ENCODE results near the gene ZNF660.

DNA sequence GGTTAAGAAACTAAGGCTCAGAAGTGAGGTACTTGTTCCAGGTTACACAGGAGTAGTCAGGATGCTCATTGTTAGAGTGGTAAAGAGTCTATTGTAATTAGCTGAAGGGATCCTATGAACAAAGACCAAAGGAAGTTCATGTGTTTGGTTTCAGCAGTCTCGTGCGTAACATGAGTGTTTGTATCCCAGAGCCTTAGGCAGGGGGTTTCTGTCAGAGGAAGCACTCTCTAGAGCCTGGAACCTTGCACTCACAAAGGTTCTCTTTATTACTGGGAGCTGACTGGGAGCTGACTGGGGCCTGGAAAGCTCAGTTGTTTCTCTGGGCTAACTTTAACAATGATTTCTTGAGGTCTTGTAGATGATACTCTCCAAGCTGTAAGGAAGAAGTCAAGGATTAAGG, 44.0 kb downstream of the ZNF660 start:
- TF ChIP-seq, protein P1, sequence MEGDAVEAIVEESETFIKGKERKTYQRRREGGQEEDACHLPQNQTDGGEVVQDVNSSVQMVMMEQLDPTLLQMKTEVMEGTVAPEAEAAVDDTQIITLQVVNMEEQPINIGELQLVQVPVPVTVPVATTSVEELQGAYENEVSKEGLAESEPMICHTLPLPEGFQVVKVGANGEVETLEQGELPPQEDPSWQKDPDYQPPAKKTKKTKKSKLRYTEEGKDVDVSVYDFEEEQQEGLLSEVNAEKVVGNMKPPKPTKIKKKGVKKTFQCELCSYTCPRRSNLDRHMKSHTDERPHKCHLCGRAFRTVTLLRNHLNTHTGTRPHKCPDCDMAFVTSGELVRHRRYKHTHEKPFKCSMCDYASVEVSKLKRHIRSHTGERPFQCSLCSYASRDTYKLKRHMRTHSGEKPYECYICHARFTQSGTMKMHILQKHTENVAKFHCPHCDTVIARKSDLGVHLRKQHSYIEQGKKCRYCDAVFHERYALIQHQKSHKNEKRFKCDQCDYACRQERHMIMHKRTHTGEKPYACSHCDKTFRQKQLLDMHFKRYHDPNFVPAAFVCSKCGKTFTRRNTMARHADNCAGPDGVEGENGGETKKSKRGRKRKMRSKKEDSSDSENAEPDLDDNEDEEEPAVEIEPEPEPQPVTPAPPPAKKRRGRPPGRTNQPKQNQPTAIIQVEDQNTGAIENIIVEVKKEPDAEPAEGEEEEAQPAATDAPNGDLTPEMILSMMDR (IDR thresholded peaks at IDR 0.05; ENCODE audit: low read depth, low read length), result no peak
- no peak for TF ChIP-seq MYC (IDR thresholded peaks at IDR 0.05; ENCODE audit: low read depth, low read length)
- TF ChIP-seq POLR2A (IDR thresholded peaks at IDR 0.05; ENCODE audit: extremely low read depth, insufficient read length), result no peak
- TF ChIP-seq, protein P2, sequence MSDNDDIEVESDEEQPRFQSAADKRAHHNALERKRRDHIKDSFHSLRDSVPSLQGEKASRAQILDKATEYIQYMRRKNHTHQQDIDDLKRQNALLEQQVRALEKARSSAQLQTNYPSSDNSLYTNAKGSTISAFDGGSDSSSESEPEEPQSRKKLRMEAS (IDR thresholded peaks at IDR 0.05; ENCODE audit: low read depth, low read length), result no peak

Data from NB4 (cell line).